H1 (cell line): ENCODE measurements around the gene COPZ2. TPM values are rescaled to one million over a fixed set of nuclear protein-coding genes. Genes with fewer than 3 reads are reported as not detected.
A peak's percentile ranks its signal among the peaks of the same experiment; 100 is the strongest.

Experiments
- ASH2L ChIP-seq: fragments of 200-600, 300-600 bp; sonication (generic); IDR thresholded peaks from one replicate; pipeline ENCODE4 v1.7.1; 2017; ENCODE audit warnings: low read length
- BCL11A ChIP-seq, 2 experiments: IDR thresholded peaks; one replicate each; pipeline ENCODE4 v1.6.1; 2011; ENCODE audit warnings: low read depth in 2 of 2, low read length in 2 of 2, mild to moderate bottlenecking in 2 of 2
- MAX ChIP-seq: IDR thresholded peaks from 2 replicates; pipeline ENCODE4 v1.6.1; 2012; ENCODE audit warnings: inconsistent platforms
- RBBP5 ChIP-seq: IDR thresholded peaks from 2 replicates; pipeline ENCODE4 v1.7.1; 2012; ENCODE audit warnings: low read depth, mild to moderate bottlenecking, inconsistent platforms, low read length, moderate library complexity, borderline replicate concordance
- TAF1 ChIP-seq: IDR thresholded peaks from 2 replicates; pipeline ENCODE4 v1.6.1; 2011; ENCODE audit warnings: mild to moderate bottlenecking, low read depth, low read length
- polyA plus RNA-seq, 7 experiments: library from polyadenylated mRNA; depleted of rRNA in 3 of 7; stranded (reverse) in 5 of 7; unstranded in 2 of 7; fragments of >200 nt in 5 of 7; fragments of 200-250 nt in 2 of 7; gene quantifications; 1 replicate in 5 of 7; 2 replicates in 1 of 7; 4 replicates in 1 of 7; pipeline versions ENCODE4 v1.2.1 to v1.2.3, GENCODE V29; 2011 to 2013; ENCODE audit warnings: missing spikeins in 2 of 7, mixed read lengths in 2 of 7
- total RNA-seq: library from RNA; stranded (reverse); fragmentation: NEBNext Ultra II Directional; extraction: Animal tissue kit (Norgen Biotek cat#: 25700); gene quantifications from 2 replicates; pipeline ENCODE4 v1.2.1, GENCODE V29; 2021
- TF ChIP-seq, protein P1 (sequence below): IDR thresholded peaks from 2 replicates; pipeline ENCODE4 v1.6.1; 2011; ENCODE audit warnings: low read length, improper control_type of control experiment

COPZ2 gene
- total and polyA plus RNA-seq, 2 of the 8 experiments (the other 6 are each of a cell fraction or from before 2014, with no cell fraction given), result 0.24 TPM; not detected in 1

- TF ChIP-seq, protein P1, sequence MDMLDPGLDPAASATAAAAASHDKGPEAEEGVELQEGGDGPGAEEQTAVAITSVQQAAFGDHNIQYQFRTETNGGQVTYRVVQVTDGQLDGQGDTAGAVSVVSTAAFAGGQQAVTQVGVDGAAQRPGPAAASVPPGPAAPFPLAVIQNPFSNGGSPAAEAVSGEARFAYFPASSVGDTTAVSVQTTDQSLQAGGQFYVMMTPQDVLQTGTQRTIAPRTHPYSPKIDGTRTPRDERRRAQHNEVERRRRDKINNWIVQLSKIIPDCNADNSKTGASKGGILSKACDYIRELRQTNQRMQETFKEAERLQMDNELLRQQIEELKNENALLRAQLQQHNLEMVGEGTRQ, result no peak
- TF ChIP-seq MAX, result no peak
- TF ChIP-seq BCL11A (IDR thresholded peaks at IDR 0.05; ENCODE audit: low read depth in 2 of 2, low read length in 2 of 2), result no peak
- TF ChIP-seq TAF1, result peak; percentile 41; the same call in 1 of the 2 replicates
- peak; percentile 22 for TF ChIP-seq ASH2L
- 0 out of 2 replicates have a peak, but pooled peaks have one; percentile 24 for TF ChIP-seq RBBP5
Observed at GRCh38 chr17:48037036-48037837, at the start of gene COPZ2 (continued).
